Loucy (cell line): ENCODE measurements around the gene PTPN3.

ENCODE experiments used
- CTCF ChIP-seq: fragments of 200-600 bp; sonication (generic); conservative IDR thresholded peaks from 2 replicates; pipeline ENCODE4 v1.5.1; 2014; ENCODE audit warnings: mild to moderate bottlenecking, antibody characterized with exemption, low read length
- EZH2phosphoT487 ChIP-seq: fragments of 200-600 bp; IDR thresholded peaks from 2 replicates; pipeline ENCODE4 v1.6.1; 2018; ENCODE audit warnings: antibody characterized with exemption, mild to moderate bottlenecking, moderate library complexity, borderline replicate concordance

GRCh38 chr9:109369285-109369684, 128.8 kb downstream of the PTPN3 start:
- TF ChIP-seq CTCF (no peak), EZH2phosphoT487 (no peak)
